Activated CD8-positive, alpha-beta T cell treated with anti-CD3 and anti-CD28 coated beads for 36 hours (primary cell): Measurements from ENCODE around the gene TMA7B. TPM values are rescaled to one million over a fixed set of nuclear protein-coding genes. Genes with fewer than 3 reads are reported as not detected.

Source experiments
- ATAC-seq: fragments of 200-7000 bp; cut with Tn5 transposase; one replicate; pipeline ENCODE4 v1.10.0; 2021; ENCODE audit warnings: mild to moderate bottlenecking, moderate library complexity
- CTCF ChIA-PET: fragments of 350-600 bp; sonication (Branson Sonifier 250); formaldehyde crosslinking; loops from one replicate; lab custom pipeline; 2021; ENCODE audit warnings: antibody characterized with exemption; lab: Charles Lee
- POLR2A ChIA-PET: fragments of 350-600 bp; sonication (Branson Sonifier 250); formaldehyde crosslinking; loops from one replicate; lab custom pipeline; 2021; ENCODE audit warnings: antibody characterized with exemption; lab: Charles Lee
- DNase-seq: peaks from one replicate; pipeline ENCODE4 v3.0.0-alpha.2; 2020
- H3K27ac Mint-ChIP-seq: one replicate; pipeline ENCODE4 v1.8.0; 2021; ENCODE audit warnings: mild to moderate bottlenecking, mixed read lengths
- H3K27me3 Mint-ChIP-seq: one replicate; pipeline ENCODE4 v1.8.0; 2021; ENCODE audit warnings: mixed read lengths
- H3K36me3 Mint-ChIP-seq: one replicate; pipeline ENCODE4 v1.8.0; 2021; ENCODE audit warnings: low read depth, mixed read lengths
- H3K4me1 Mint-ChIP-seq: one replicate; pipeline ENCODE4 v1.8.0; 2021; ENCODE audit warnings: low read depth, mixed read lengths
- H3K4me3 Mint-ChIP-seq: one replicate; pipeline ENCODE4 v1.8.0; 2021; ENCODE audit warnings: mild to moderate bottlenecking, moderate library complexity, mixed read lengths
- H3K9me3 Mint-ChIP-seq: one replicate; pipeline ENCODE4 v1.8.0; 2021; ENCODE audit warnings: mixed read lengths
- CTCF ChIP-seq: fragments of 200-600 bp; IDR thresholded peaks from one replicate; pipeline ENCODE4 v1.8.0; 2022; ENCODE audit warnings: antibody characterized with exemption, mild to moderate bottlenecking
- intact Hi-C: fragments of 100-400 bp; cut with micrococcal nuclease; formaldehyde crosslinking; loops from one replicate; pipeline ENCODE4 v1.10.0; 2022
- total RNA-seq, 2 experiments: library from RNA; stranded (reverse); gene quantifications; one replicate each; pipeline ENCODE4 v1.2.3, GENCODE V29; 2021

The TMA7B gene
- total RNA-seq, 2 experiments from 2014 or later: 2.2 to 2.3 TPM

DNA sequence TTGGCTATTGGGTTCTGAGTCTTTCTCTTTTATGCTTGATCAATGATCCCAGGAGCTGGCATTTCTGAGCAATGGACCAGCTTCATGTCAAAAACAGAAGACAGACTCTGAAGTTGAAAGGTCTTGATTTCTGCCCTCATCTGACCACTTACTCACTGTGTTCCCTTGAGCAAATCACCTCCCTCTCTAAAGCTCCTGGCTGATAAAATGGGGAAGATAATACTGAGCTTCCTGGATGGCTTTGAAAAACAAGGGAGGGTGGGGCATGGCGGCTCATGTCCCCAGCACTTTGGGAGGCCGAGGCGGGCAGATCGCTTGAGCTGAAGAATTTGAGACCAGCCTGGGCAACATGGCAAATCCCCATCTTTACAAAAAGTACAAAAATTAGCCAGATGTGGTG lies 40.9 kb downstream of the TMA7B start:
- no peak for DNase-seq
- Mint-ChIP-seq H3K9me3 (no peaks in the 10 kb centered on the region), H3K27me3 (peaks cover 4% of the 10 kb centered on the region), H3K36me3 (no peaks in the 10 kb centered on the region), H3K4me1 (peaks cover 1% of the 10 kb centered on the region), H3K4me3 (no peak overlapping the region), H3K27ac (no peak overlapping the region)
- intact Hi-C loops: no loop called here
- ChIA-PET CTCF (interaction anchor here (1.0 to 2.1 kb wide), 4 partner anchors 8 to 466 kb away, joined by 3 to 10 read pairs (median 7); no protein-coding TSS in a partner anchor), POLR2A (interaction anchor here (0.9 to 1.6 kb wide), 2 partner anchors 24 to 39 kb away, joined by 4 read pairs; no protein-coding TSS in a partner anchor)
- TF ChIP-seq CTCF: no peak
- no peak for ATAC-seq

GRCh38 chr22:40001800-40002577 lies 41.8 kb downstream of the TMA7B start:
- DNase-seq: no peak
- ChIA-PET POLR2A (no interaction called here), CTCF (interaction anchor here (2.1 kb wide), 1 partner anchor 22 kb away, joined by 10 read pairs; no protein-coding TSS in a partner anchor)
- H3K27me3 Mint-ChIP-seq: peaks cover 3% of the 10 kb centered on the region
- no peak for ATAC-seq
- no peaks in the 10 kb centered on the region for H3K9me3 Mint-ChIP-seq
- no peaks in the 10 kb centered on the region for H3K36me3 Mint-ChIP-seq
- no peak for TF ChIP-seq CTCF
- H3K4me1 Mint-ChIP-seq: no peaks in the 10 kb centered on the region
- H3K4me3 Mint-ChIP-seq: no peak overlapping the region
- intact Hi-C loops: no loop called here
- no peak overlapping the region for H3K27ac Mint-ChIP-seq

GRCh38 chr22:40002935-40003715 lies 42.9 kb downstream of the TMA7B start:
- Mint-ChIP-seq H3K4me1 (no peaks in the 10 kb centered on the region), H3K9me3 (no peaks in the 10 kb centered on the region), H3K4me3 (no peak overlapping the region), H3K36me3 (no peaks in the 10 kb centered on the region), H3K27ac (no peak overlapping the region), H3K27me3 (no peaks in the 10 kb centered on the region)
- ChIA-PET CTCF (no interaction called here), POLR2A (no interaction called here)
- no peak for TF ChIP-seq CTCF
- DNase-seq: no peak
- ATAC-seq: no peak
- intact Hi-C loops: no loop called here

DNA sequence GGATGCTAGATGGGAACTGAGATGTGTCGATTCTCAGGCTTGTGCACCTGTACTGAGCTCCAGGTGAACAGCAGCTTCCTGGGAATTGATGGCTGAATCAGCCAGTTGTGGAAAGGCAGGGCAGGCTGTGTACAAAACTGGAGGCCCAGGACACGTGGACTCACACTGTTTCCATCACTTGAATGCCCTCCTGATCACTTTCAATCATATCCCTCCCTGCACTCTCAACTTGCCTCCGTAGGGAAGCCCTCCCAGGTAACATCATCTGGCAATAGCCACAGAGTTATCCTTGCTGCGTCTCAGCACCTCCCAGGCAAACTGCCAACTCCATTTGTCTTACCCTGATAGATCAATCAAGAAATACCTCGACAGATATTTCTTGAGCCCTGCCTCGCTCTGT lies 44.6 kb downstream of the TMA7B start:
- intact Hi-C loops: no loop called here
- Mint-ChIP-seq H3K27ac (no peak overlapping the region), H3K36me3 (no peaks in the 10 kb centered on the region), H3K27me3 (peaks cover 4% of the 10 kb centered on the region), H3K9me3 (no peaks in the 10 kb centered on the region), H3K4me1 (peaks cover 14% of the 10 kb centered on the region), H3K4me3 (no peak overlapping the region)
- ATAC-seq (no peak), DNase-seq (no peak)
- ChIA-PET POLR2A (no interaction called here), CTCF (interaction anchor here (3.1 kb wide), 1 partner anchor 20 kb away, joined by 13 read pairs; no protein-coding TSS in a partner anchor)
- no peak for TF ChIP-seq CTCF
